ENCODE results near the gene EZR.
A peak's percentile ranks its signal among the peaks of the same experiment; 100 is the strongest.
"Not testable (repeated sequence)": the region's sequence is repeated elsewhere in the genome, so short reads cannot be mapped to it uniquely, and the experiment has no call there.

Gene EZR

GRCh38 chr6:158840465-158840864 lies 21.3 kb upstream of the EZR start:
- no peak for DNase-seq

GRCh38 chr6:158839796-158840195 lies 20.6 kb upstream of the EZR start:
- no peak for DNase-seq

GRCh38 chr6:158838790-158839189 lies 19.6 kb upstream of the EZR start:
- not testable (repeated sequence) for DNase-seq

- no peak for DNase-seq
Measured at GRCh38 chr6:158837684-158838625, 18.8 kb upstream of the EZR start.

- DNase-seq = no peak
Measured at GRCh38 chr6:158836625-158837311, 17.6 kb upstream of the EZR start.

GRCh38 chr6:158835616-158836221 lies 16.6 kb upstream of the EZR start:
- no peak for DNase-seq

GRCh38 chr6:158834675-158835385 lies 15.7 kb upstream of the EZR start:
- DNase-seq = no peak

- not testable (repeated sequence) for DNase-seq
Measured at GRCh38 chr6:158832807-158833206, 13.6 kb upstream of the EZR start.

- DNase-seq = no peak
Measured at GRCh38 chr6:158832026-158832425, 12.9 kb upstream of the EZR start.

GRCh38 chr6:158831571-158831970 lies 12.4 kb upstream of the EZR start:
- no peak for DNase-seq

- no peak for DNase-seq
Measured at GRCh38 chr6:158830736-158831135, 11.6 kb upstream of the EZR start.

GRCh38 chr6:158828807-158829206 lies 9.6 kb upstream of the EZR start:
- DNase-seq = no peak

GRCh38 chr6:158826819-158827501 lies 7.8 kb upstream of the EZR start:
- DNase-seq = no peak

GRCh38 chr6:158825951-158826306 lies 6.8 kb upstream of the EZR start:
- no peak for DNase-seq

- DNase-seq = no peak
Measured at GRCh38 chr6:158825038-158825950, 6.1 kb upstream of the EZR start.

GRCh38 chr6:158823616-158824015 lies 4.4 kb upstream of the EZR start:
- DNase-seq = not testable (repeated sequence)

- DNase-seq = no peak
Measured at GRCh38 chr6:158819977-158820622, 932 bp upstream of the EZR start.

- peak; percentile 49 for DNase-seq
Measured at GRCh38 chr6:158818581-158819212, 471 bp downstream of the EZR start.

GRCh38 chr6:158817728-158818580 lies 1.2 kb downstream of the EZR start:
- DNase-seq = peak; percentile 74

Measured in amniotic stem cell (primary cell).